ENCODE results near the gene GNPAT.
A peak's percentile ranks its signal among the peaks of the same experiment; 100 is the strongest.

The GNPAT gene

GRCh38 chr1:231311720-231312431, 70.9 kb downstream of the GNPAT start:
- H3K4me3 ChIP-seq (ENCODE audit: low read depth, low read length) = no peak overlapping the region
- TF ChIP-seq CTCF (IDR thresholded peaks at IDR 0.05; ENCODE audit: low read depth, low read length) = no peak
- in situ Hi-C loops (cut with HindIII; ENCODE audit: low sequenced_read_pairs) = no loop called here
- DNase-seq (ENCODE audit: low read depth, low spot score) = no peak

- no peak overlapping the region for H3K4me3 ChIP-seq (ENCODE audit: low read depth, low read length)
- DNase-seq (ENCODE audit: low read depth, low spot score) = no peak
- TF ChIP-seq CTCF (IDR thresholded peaks at IDR 0.05; ENCODE audit: low read depth, low read length) = no peak
- in situ Hi-C loops (cut with HindIII; ENCODE audit: low sequenced_read_pairs) = no loop called here
Observed at GRCh38 chr1:231312432-231312788, 71.4 kb downstream of the GNPAT start.

GRCh38 chr1:231313661-231314060, 72.6 kb downstream of the GNPAT start:
- TF ChIP-seq CTCF (IDR thresholded peaks at IDR 0.05; ENCODE audit: low read depth, low read length) = no peak
- DNase-seq (ENCODE audit: low read depth, low spot score) = no peak

GRCh38 chr1:231315887-231316286, 74.9 kb downstream of the GNPAT start:
- no peak overlapping the region for H3K4me3 ChIP-seq (ENCODE audit: low read depth, low read length)
- DNase-seq (ENCODE audit: low read depth, low spot score) = peak; percentile 11
- peak; percentile 57 for TF ChIP-seq CTCF (IDR thresholded peaks at IDR 0.05; ENCODE audit: low read depth, low read length)
- in situ Hi-C loops (cut with HindIII; ENCODE audit: low sequenced_read_pairs) = no loop called here

More at GRCh38 chr1:231313661-231314060, 72.6 kb downstream of the GNPAT start:
- no peak overlapping the region for H3K4me3 ChIP-seq (ENCODE audit: low read depth, low read length)
- in situ Hi-C loops (cut with HindIII; ENCODE audit: low sequenced_read_pairs) = no loop called here

GRCh38 chr1:231317306-231318014, 76.4 kb downstream of the GNPAT start:
- no peak for DNase-seq (ENCODE audit: low read depth, low spot score)
- H3K4me3 ChIP-seq (ENCODE audit: low read depth, low read length) = no peak overlapping the region
- no peak for TF ChIP-seq CTCF (IDR thresholded peaks at IDR 0.05; ENCODE audit: low read depth, low read length)
- in situ Hi-C loops (cut with HindIII; ENCODE audit: low sequenced_read_pairs) = no loop called here

GRCh38 chr1:231318015-231318355, 77.0 kb downstream of the GNPAT start:
- in situ Hi-C loops (cut with HindIII; ENCODE audit: low sequenced_read_pairs) = no loop called here
- no peak overlapping the region for H3K4me3 ChIP-seq (ENCODE audit: low read depth, low read length)
- no peak for DNase-seq (ENCODE audit: low read depth, low spot score)
- TF ChIP-seq CTCF (IDR thresholded peaks at IDR 0.05; ENCODE audit: low read depth, low read length) = no peak

All from astrocyte of the spinal cord (primary cell).